Stimulated activated CD8-positive, alpha-beta memory T cell treated with anti-CD3 and anti-CD28 coated beads, Interleukin-7, amount 100 ng/mL, for 48 hours (primary cell): Measurements from ENCODE around the gene MCEE.
"Not testable (repeated sequence)": the region's sequence is repeated elsewhere in the genome, so short reads cannot be mapped to it uniquely, and the experiment has no call there.

ENCODE experiments used
- DNase-seq, 2 donors: peaks; one replicate each; pipeline ENCODE4 v3.0.0-alpha.2; 2020; ENCODE audit warnings: low read depth in 1 of 2; ENCODE audit errors: extremely low read depth in 1 of 2

Gene MCEE

DNA sequence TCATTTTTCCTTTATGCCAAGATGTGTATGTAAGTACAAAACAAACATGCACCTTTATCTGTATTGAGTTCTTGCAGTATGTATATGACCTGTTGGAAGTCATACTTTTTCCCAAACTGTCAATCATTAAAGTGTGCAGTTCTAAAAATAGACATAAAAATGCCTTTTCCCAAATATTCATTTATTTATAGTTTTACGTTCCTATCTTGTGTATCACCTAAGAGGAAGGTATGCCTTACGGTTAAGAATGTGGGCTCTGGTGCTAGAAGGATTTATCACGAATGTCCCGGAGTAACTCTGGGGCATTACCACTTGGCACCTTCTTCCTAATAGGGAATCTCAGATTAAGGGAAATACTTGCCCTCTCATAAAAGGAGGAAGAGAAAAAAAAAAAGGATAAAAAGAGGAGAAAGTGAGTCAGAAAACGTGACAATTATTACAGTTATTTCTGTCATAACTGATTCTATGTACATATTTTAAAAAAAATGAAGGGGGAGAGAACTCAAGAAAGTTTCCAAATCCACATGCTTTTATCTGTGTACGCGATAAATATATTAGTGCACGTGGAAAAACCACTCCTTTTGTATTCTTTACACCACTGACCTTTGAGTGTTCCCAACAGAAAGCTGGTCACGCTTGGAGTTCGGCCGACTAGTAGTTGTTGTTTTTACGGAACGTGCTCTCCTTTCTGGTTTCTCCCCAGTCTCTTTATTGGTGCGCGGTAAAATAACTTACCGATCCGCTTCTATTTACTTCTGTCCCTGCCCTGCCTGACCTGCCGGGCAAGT is 721 bp downstream of the MCEE start:
- DNase-seq = no peak

GRCh38 chr2:71126957-71127356 is 3.1 kb downstream of the MCEE start:
- no peak for DNase-seq

- DNase-seq = no peak
Observed at GRCh38 chr2:71125506-71126294, 4.3 kb downstream of the MCEE start.

- DNase-seq = no peak
Observed at GRCh38 chr2:71122387-71123298, 7.4 kb downstream of the MCEE start.

DNA sequence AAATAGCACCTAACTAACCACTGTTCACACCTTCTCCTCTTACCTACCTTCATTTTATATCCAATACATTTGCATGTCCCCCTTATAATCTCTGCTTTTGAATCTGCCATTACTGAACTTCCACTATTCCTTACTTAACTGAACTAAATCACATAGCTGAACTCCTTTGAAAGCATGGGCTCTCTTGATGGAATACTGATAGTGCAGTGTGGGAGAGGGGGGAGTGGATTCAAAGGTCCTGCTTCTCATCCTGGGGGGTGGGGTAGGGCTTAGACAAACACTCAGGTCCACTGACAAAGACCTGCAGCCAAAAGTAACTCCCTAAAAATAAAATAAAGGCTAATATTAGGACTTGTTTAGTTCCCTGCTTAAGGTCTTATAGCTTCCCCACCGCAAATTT is 8.6 kb downstream of the MCEE start:
- no peak for DNase-seq

- no peak for DNase-seq
Observed at GRCh38 chr2:71120195-71120594, 9.8 kb downstream of the MCEE start.

DNA sequence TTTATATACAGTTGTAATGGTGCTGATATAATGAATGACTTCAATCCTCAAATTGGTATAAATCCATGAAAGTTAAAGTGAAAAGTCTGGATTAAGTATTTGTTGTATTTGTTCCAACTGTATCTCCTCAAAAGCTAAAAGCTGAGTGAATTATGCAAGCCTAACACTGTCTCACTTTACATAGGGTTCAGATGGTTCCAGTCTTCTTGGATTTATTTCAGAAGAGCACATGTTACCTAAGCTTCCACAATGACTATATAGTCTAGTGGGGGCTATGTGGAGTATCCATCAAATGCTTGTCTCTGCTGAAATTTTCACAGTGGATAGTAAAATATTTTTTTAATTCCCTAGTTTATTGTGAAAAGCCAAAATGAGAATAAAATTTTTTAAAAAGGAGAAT is 13.0 kb downstream of the MCEE start:
- no peak for DNase-seq

DNA sequence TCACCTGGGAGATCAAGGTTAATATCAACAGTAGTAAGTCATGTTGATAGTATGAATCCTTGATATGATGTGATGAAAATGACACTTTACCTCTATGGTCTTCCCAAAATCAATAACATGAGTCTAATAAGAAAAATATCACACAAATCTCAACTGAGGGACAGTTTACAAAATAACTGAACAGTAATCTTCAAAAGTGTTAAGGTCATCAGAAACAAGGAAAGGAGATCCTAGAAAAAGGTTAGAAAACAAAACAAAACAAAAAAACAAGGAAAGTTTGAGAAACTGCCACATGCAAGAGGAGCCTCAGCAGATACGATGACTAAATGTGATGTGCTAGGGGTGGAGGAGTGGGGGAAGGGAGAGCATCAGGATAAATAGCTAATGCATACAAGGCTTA is 16.2 kb downstream of the MCEE start:
- no peak for DNase-seq

GRCh38 chr2:71108091-71108490 is 21.9 kb downstream of the MCEE start:
- no peak for DNase-seq

DNA sequence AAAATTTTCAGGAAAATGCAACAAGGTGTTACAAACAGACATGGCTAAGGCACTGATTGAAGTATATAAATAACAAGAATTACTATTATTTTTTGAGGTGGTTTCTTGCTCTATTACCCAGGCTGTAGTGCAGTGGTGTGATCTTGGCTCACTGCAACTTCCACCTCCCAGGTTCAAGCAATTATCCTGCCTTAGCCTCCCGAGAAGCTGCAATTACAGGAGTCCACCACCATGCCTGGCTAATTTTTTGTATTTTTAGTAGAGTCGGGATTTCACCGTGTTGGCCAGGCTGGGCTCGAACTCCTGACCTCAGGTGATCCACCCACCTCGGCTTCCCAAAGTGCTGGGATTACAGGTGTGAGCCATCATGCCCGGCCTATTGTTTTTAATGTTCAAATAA is 23.6 kb downstream of the MCEE start:
- DNase-seq = not testable (repeated sequence)

DNA sequence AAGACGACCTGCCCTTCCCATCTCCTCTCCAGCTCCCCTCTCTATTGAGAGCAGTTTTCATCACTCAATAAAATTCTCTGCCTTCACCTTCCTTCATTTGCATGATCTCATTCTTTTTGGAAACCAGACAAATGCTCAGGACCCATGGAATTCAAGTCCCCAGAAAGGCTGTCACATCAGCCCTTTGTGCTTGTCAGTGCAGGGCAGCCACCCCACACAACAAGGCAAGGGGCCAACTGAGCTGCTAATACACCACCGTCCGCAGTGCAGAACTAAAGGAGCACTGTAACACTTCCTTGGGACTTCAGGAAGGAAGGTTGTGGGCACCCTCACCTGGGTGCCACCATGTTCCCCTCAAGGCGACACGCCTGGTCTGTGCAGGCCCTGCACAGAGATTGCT is 26.2 kb downstream of the MCEE start:
- no peak for DNase-seq

DNA sequence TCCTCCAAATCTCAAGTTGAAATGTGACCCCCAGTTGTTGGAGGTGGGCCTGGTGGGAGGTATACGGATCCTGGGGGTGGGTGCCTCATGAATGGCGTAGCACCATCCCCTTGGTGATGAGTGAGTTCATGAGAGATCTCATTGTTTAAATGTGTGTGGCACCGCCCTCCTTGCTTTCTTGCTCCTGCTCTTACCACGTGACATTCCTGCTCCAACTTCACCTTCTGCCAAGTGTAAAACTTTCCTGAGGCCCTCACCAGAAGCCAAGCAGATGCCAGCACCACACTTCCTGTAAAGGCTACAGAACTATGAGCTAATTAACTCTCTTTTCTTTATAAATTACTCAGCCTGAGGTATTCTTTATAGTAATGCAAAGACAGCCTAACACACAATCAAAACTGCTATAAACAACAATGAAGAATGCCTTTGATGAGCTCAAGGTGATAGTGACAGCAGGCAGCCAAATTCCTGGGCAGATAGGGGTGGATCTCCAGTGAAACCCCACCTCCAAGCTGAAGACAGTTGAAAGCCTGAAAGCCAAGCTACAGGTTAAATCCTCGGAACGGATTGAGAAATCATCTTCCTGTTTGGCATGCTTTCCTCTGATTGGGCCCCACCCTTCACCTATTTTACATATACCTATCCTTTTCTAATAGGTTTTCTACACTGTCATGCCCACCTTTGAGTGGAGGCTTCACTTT is 26.9 kb downstream of the MCEE start:
- DNase-seq = no peak

GRCh38 chr2:71101656-71102055 is 28.4 kb downstream of the MCEE start:
- no peak for DNase-seq

GRCh38 chr2:71100195-71100964 is 29.6 kb downstream of the MCEE start:
- peak; percentile 5 to 21 for DNase-seq

DNA sequence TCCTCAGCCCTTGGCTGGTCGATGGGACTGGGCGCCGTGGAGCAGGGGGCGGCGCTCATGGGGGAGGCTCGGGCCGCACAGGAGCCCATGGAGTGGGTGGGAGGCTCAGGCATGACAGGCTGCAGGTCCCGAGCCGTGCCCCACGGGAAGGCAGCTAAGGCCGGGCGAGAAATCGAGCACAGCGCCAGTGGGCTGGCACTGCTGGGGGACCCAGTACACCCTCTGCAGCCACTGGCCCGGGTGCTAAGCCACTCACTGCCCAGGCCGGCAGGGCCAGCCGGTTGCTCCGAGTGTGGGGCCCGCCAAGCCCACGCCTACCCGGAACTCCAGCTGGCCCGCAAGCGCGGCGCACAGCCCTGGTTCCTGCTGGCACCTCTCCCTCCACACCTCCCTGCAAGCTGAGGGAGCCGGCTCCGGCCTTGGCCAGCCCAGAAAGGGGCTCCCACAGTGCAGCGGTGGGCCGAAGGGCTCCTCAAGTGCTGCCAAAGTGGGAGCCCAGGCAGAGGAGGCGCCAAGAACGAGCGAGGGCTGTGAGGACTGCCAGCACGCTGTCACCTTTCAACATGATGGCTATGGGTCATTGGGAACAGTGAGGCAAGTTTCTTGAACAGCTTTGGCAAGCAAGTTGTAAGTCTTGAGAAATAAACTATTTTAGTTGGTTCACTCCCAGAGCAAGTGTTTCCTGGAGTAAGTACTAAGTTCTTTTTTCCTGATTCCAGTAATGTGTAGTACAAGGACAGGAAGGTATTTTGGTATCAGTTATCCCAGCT is 37.4 kb downstream of the MCEE start:
- DNase-seq = not testable (repeated sequence)

GRCh38 chr2:71091808-71092207 is 38.2 kb downstream of the MCEE start:
- DNase-seq = not testable (repeated sequence)

DNA sequence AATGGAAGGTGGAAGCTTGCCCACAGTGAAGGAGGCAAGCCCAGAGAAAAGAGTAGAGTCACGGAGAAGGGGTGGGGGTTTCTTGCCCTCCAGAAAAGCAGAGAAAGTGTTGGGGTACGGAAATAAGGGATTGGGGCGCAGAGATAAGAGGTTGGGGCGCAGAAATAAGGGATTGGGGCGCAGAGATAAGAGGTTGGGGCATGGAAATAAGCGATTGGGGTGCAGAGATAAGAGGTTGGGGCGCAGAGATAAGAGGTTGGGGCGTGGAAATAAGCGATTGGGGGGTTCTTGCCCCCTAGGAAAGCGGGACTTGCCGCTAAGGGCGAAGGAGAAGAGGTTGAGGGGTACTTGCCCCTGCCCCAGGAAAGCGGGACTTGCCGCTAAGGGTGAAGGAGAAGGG is 40.6 kb downstream of the MCEE start:
- DNase-seq = not testable (repeated sequence)

DNA sequence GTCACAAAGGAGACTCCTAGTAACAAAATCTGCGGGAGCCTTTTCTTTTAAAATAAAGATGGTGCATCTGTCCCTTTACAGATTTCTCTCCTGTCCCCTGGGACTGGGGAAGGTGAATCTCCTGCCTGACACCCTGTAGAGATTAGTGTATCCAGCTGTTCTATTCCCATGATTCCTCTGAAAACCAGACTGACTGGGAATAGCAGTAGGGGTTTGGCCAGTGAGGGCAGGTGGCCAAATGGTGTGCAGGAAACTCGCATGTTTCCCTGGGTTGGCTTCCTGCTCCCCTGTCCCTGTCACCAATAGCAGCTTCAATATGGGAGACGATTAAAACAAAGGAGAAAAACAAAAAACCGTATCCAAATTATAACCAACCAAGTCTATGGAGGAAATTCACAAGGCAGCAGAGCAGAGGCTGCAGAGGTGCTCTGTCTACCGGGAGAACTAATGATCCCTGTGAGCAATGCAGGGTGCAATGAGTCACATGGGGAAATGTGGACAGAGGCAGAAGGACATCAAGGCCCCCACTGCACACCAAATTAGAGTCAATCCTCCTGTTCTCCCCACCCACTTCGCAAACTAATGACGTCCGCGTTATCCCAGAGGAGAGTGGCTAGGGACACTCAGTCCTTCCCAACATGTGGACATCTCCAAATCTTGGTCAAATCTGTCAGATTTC is 44.6 kb downstream of the MCEE start:
- not testable (repeated sequence) for DNase-seq
